H1 (cell line): ENCODE results near the gene PLD6. TPM values are rescaled to one million over a fixed set of nuclear protein-coding genes. Genes with fewer than 3 reads are reported as not detected.
A peak's percentile ranks its signal among the peaks of the same experiment; 100 is the strongest.

Source experiments
- CTCF ChIA-PET: fragments of 300-600 bp; sonication (Branson Sonifier 250); formaldehyde crosslinking; loops from one replicate; lab custom pipeline; 2021; ENCODE audit not compliant: partially characterized antibody; lab: Charles Lee
- POLR2A ChIA-PET: fragments of 300-600 bp; sonication (Branson Sonifier 250); formaldehyde crosslinking; loops from one replicate; lab custom pipeline; 2021; ENCODE audit warnings: inconsistent platforms; ENCODE audit not compliant: partially characterized antibody; lab: Charles Lee
- DNase-seq, 2 experiments: peaks; one replicate each; pipeline versions ENCODE4 v3.0.0 to v3.0.0-alpha.2; 2010 to 2022; ENCODE audit warnings: low spot score in 2 of 2, low read depth in 1 of 2, mixed read lengths in 1 of 2
- FAIRE-seq: peaks from 2 replicates; lab custom pipeline; 2011; peaks lifted over from hg19 to GRCh38; lab: Jason Lieb, UNC
- H2AFZ ChIP-seq: 2 replicates; pipeline ENCODE4 v1.8.1; 2012; ENCODE audit warnings: low read length, inconsistent platforms
- H2AK5ac ChIP-seq: 2 replicates; pipeline ENCODE4 v1.6.1; 2013; ENCODE audit warnings: low read depth, low read length
- H2BK120ac ChIP-seq: replicated peaks from 2 replicates; pipeline ENCODE3; 2013; ENCODE audit warnings: low read depth, low read length, inconsistent platforms
- H2BK12ac ChIP-seq: 2 replicates; pipeline ENCODE4 v1.6.1; 2013; ENCODE audit warnings: low read depth, low read length
- H2BK15ac ChIP-seq: 2 replicates; pipeline ENCODE4 v1.6.1; 2013; ENCODE audit warnings: low read length
- H2BK20ac ChIP-seq: 2 replicates; pipeline ENCODE4 v1.6.1; 2013; ENCODE audit warnings: low read length
- H2BK5ac ChIP-seq: 2 replicates; pipeline ENCODE4 v1.6.1; 2013; ENCODE audit warnings: low read depth, low read length
- H3K14ac ChIP-seq: 2 replicates; pipeline ENCODE4 v1.6.1; 2013; ENCODE audit warnings: inconsistent platforms; ENCODE audit not compliant: insufficient read length
- H3K18ac ChIP-seq: 2 replicates; pipeline ENCODE4 v1.6.1; 2013; ENCODE audit warnings: low read length; ENCODE audit errors: extremely low read depth
- H3K23ac ChIP-seq: 2 replicates; pipeline ENCODE4 v1.6.1; 2013; ENCODE audit warnings: inconsistent platforms; ENCODE audit not compliant: insufficient read length
- H3K23me2 ChIP-seq: 2 replicates; pipeline ENCODE4 v1.6.1; 2013; ENCODE audit warnings: low read depth, low read length
- H3K27ac ChIP-seq: 2 replicates; pipeline ENCODE4 v1.6.1; 2011; ENCODE audit warnings: low read depth, low read length, inconsistent platforms
- H3K27me3 ChIP-seq, 4 experiments: replicated peaks in 1 of 4; 1 replicate in 1 of 4; 2 replicates in 3 of 4; pipeline versions ENCODE4 v1.6.1 to v1.8.1; 2011 to 2013; ENCODE audit warnings: low read length in 3 of 4, mild to moderate bottlenecking in 3 of 4, inconsistent platforms in 2 of 4, mixed read lengths in 2 of 4, moderate library complexity in 1 of 4; ENCODE audit not compliant: control insufficient read depth in 3 of 4, insufficient read depth in 3 of 4; ENCODE audit errors: extremely low read depth in 1 of 4
- H3K36me3 ChIP-seq, 4 experiments: 2 replicates each; pipeline versions ENCODE4 v1.6.1 to v1.8.1; 2011 to 2013; ENCODE audit warnings: mild to moderate bottlenecking in 4 of 4, low read length in 3 of 4, moderate library complexity in 2 of 4, control low read depth in 1 of 4, inconsistent platforms in 1 of 4; ENCODE audit not compliant: insufficient read depth in 4 of 4, control insufficient read depth in 2 of 4
- H3K4ac ChIP-seq: replicated peaks from 2 replicates; pipeline ENCODE3; 2013; ENCODE audit warnings: low read length, low read depth, mixed read lengths, inconsistent platforms; ENCODE audit not compliant: insufficient read length
- H3K4me1 ChIP-seq, 4 experiments: replicated peaks in 1 of 4; 1 replicate in 1 of 4; 2 replicates in 3 of 4; pipeline versions ENCODE4 v1.6.1 to v1.8.1; 2011 to 2013; ENCODE audit warnings: low read length in 3 of 4, inconsistent platforms in 2 of 4, mixed read lengths in 1 of 4; ENCODE audit not compliant: insufficient read depth in 4 of 4, control insufficient read depth in 3 of 4
- H3K4me2 ChIP-seq, 2 experiments: 2 replicates each; pipeline versions ENCODE4 v1.6.1 to v1.8.1; 2011 to 2013; ENCODE audit warnings: low read depth in 2 of 2, low read length in 2 of 2, control low read depth in 1 of 2, inconsistent platforms in 1 of 2, mild to moderate bottlenecking in 1 of 2; ENCODE audit not compliant: insufficient read depth in 1 of 2
- H3K4me3 ChIP-seq, 4 experiments: fragments of 200-600, 300-600 bp in 1 of 4; sonication (generic), shearing (Covaris generic), sonication (Bioruptor Twin) in 1 of 4; 2 replicates each; pipeline versions ENCODE4 v1.5.1 to v1.8.1; 2011 to 2016; ENCODE audit warnings: low read length in 4 of 4, low read depth in 3 of 4, control low read depth in 2 of 4, inconsistent platforms in 2 of 4, mild to moderate bottlenecking in 2 of 4, mixed read lengths in 1 of 4, moderate library complexity in 1 of 4; ENCODE audit not compliant: insufficient read depth in 2 of 4; ENCODE audit errors: extremely low read depth in 1 of 4
- H3K56ac ChIP-seq: replicated peaks from 2 replicates; pipeline ENCODE3; 2013; ENCODE audit warnings: low read depth, mild to moderate bottlenecking, mixed read lengths, low read length, inconsistent platforms; ENCODE audit not compliant: insufficient read length
- H3K79me1 ChIP-seq: 2 replicates; pipeline ENCODE4 v1.6.1; 2013; ENCODE audit warnings: low read depth, low read length, control low read depth
- H3K79me2 ChIP-seq, 2 experiments: 2 replicates each; pipeline versions ENCODE4 v1.6.1 to v1.8.1; 2012 to 2013; ENCODE audit warnings: low read length in 2 of 2, mild to moderate bottlenecking in 2 of 2, inconsistent platforms in 1 of 2; ENCODE audit not compliant: insufficient read depth in 2 of 2, control insufficient read depth in 1 of 2
- H3K9ac ChIP-seq, 4 experiments: replicated peaks in 1 of 4; 1 replicate in 1 of 4; 2 replicates in 3 of 4; pipeline versions ENCODE4 v1.6.1 to v1.8.1; 2011 to 2013; ENCODE audit warnings: low read depth in 3 of 4, low read length in 3 of 4, control low read depth in 2 of 4, mild to moderate bottlenecking in 2 of 4, moderate library complexity in 2 of 4, inconsistent platforms in 1 of 4; ENCODE audit errors: extremely low read depth in 1 of 4
- H3K9me3 ChIP-seq, 2 experiments: 2 replicates each; pipeline versions ENCODE4 v1.6.1 to v1.8.1; 2012 to 2013; ENCODE audit warnings: mild to moderate bottlenecking in 2 of 2, moderate library complexity in 2 of 2, control low read depth in 1 of 2, inconsistent platforms in 1 of 2, low read depth in 1 of 2, low read length in 1 of 2, mixed read lengths in 1 of 2; ENCODE audit not compliant: insufficient read depth in 2 of 2
- H4K20me1 ChIP-seq, 2 experiments: replicated peaks in 1 of 2; 2 replicates each; pipeline versions ENCODE3 to v1.8.1; 2011 to 2013; ENCODE audit warnings: inconsistent platforms in 2 of 2, low read length in 2 of 2, mild to moderate bottlenecking in 1 of 2; ENCODE audit not compliant: insufficient read depth in 2 of 2, control insufficient read depth in 1 of 2
- H4K5ac ChIP-seq: 2 replicates; pipeline ENCODE4 v1.6.1; 2013; ENCODE audit warnings: low read length, low read depth, mixed read lengths, inconsistent platforms; ENCODE audit not compliant: insufficient read length
- H4K8ac ChIP-seq: 2 replicates; pipeline ENCODE4 v1.8.0; 2013; ENCODE audit warnings: mild to moderate bottlenecking, moderate library complexity, low read length, inconsistent platforms; ENCODE audit not compliant: insufficient read depth; ENCODE audit errors: extremely low read depth
- H4K91ac ChIP-seq: replicated peaks from 2 replicates; pipeline ENCODE3; 2013; ENCODE audit warnings: low read length, mixed read lengths, inconsistent platforms; ENCODE audit not compliant: insufficient read length
- CTCF ChIP-seq, 3 experiments: IDR thresholded peaks; 1 replicate in 2 of 3; 2 replicates in 1 of 3; pipeline versions ENCODE4 v1.5.1 to v1.6.1; 2011; ENCODE audit warnings: low read length in 3 of 3, mild to moderate bottlenecking in 3 of 3, inconsistent platforms in 2 of 3, low read depth in 1 of 3, moderate library complexity in 1 of 3; ENCODE audit not compliant: insufficient read depth in 1 of 3; ENCODE audit errors: control extremely low read depth in 1 of 3
- YY1 ChIP-seq: IDR thresholded peaks from 2 replicates; pipeline ENCODE4 v1.6.1; 2011; ENCODE audit warnings: low read depth, mild to moderate bottlenecking, low read length
- WGBS, 2 experiments: shearing (Covaris generic) in 1 of 2; methylation state at CpG; one replicate each; pipeline versions ENCODE4 v1.1.6 to v1.1.7; 2013 to 2015; ENCODE audit warnings: low lambda C conversion rate in 2 of 2, mixed read lengths in 2 of 2, inconsistent platforms in 1 of 2, low coverage in 1 of 2, missing lambda C conversion rate in 1 of 2; ENCODE audit not compliant: insufficient replicate concordance in 2 of 2, insufficient coverage in 1 of 2, insufficient read length in 1 of 2; ENCODE audit errors: extremely low coverage in 1 of 2, missing lambda C conversion rate in 1 of 2; 5-methylcytosine and 5-hydroxymethylcytosine counted together
- polyA plus RNA-seq, 7 experiments: library from polyadenylated mRNA; depleted of rRNA in 3 of 7; stranded (reverse) in 5 of 7; unstranded in 2 of 7; fragments of >200 nt in 5 of 7; fragments of 200-250 nt in 2 of 7; gene quantifications; 1 replicate in 5 of 7; 2 replicates in 1 of 7; 4 replicates in 1 of 7; pipeline versions ENCODE4 v1.2.1 to v1.2.3, GENCODE V29; 2011 to 2013; ENCODE audit warnings: missing spikeins in 2 of 7, mixed read lengths in 2 of 7
- total RNA-seq: library from RNA; stranded (reverse); fragmentation: NEBNext Ultra II Directional; extraction: Animal tissue kit (Norgen Biotek cat#: 25700); gene quantifications from 2 replicates; pipeline ENCODE4 v1.2.1, GENCODE V29; 2021

PLD6 gene
- total and polyA plus RNA-seq, 2 of the 8 experiments (the other 6 are each of a cell fraction or from before 2014, with no cell fraction given), result 0.20 to 0.22 TPM

- Histone ChIP-seq H3K9ac (no peak overlapping the region), H3K18ac (no peak overlapping the region), H3K14ac (no peak overlapping the region), H2BK20ac (no peak overlapping the region), H3K36me3 (peaks cover 3 to 25% (median 18%) of the 10 kb centered on the region in 4 experiments; a peak in 7 of 8 replicates), H2AK5ac (no peak overlapping the region), H2AFZ (no peak overlapping the region), H3K4ac (no peak overlapping the region), H3K4me1 (no peaks in the 10 kb centered on the region), H4K8ac (no peak overlapping the region), H4K91ac (no peak overlapping the region), H3K56ac (no peak overlapping the region), H3K79me2 (no peaks in the 10 kb centered on the region), H3K27ac (no peak overlapping the region), H4K5ac (no peak overlapping the region), H2BK12ac (no peak overlapping the region), H3K4me2 (no peak overlapping the region), H3K9me3 (no peaks in the 10 kb centered on the region), H3K23me2 (no peaks in the 10 kb centered on the region), H2BK15ac (no peak overlapping the region), H3K27me3 (no peaks in the 10 kb centered on the region; a peak in 1 of 7 replicates), H3K23ac (no peak overlapping the region), H3K4me3 (no peak overlapping the region), H4K20me1 (peaks cover 0 to 11% of the 10 kb centered on the region in 2 experiments), H2BK120ac (no peak overlapping the region), H3K79me1 (no peaks in the 10 kb centered on the region), H2BK5ac (no peak overlapping the region)
- FAIRE-seq (no peak), DNase-seq (no peak)
- 90% methylated on average over 23 of the region's 26 CpGs; no CpG with 5 or more reads in 1 of the 2 experiments for WGBS, 2 experiments
- CTCF ChIA-PET, result interaction anchor here (0.7 to 2.9 kb wide), 12 partner anchors 11 to 198 kb away, joined by 3 to 16 read pairs (median 3); no protein-coding TSS in a partner anchor
- TF ChIP-seq CTCF (IDR thresholded peaks at IDR 0.05; ENCODE audit: control extremely low read depth in 1 of 3, insufficient read depth in 1 of 3, low read depth in 1 of 3, low read length in 3 of 3) (peak in 1 of 3 experiments; percentile 9; a peak in 2 of 4 replicates), YY1 (no peak)
- POLR2A ChIA-PET, result interaction anchor here (0.7 to 1.1 kb wide), 2 partner anchors 52 to 55 kb away, joined by 3 to 4 read pairs; no protein-coding TSS in a partner anchor
These were observed 33.9 kb downstream of the PLD6 start for GRCh38 chr17:17172001-17172939.
